Effector memory CD4-positive, alpha-beta T cell (primary cell): ENCODE results near the gene CROCC.

Experiments
- DNase-seq, 3 donors: peaks; one replicate each; pipeline ENCODE4 v3.0.0-alpha.2; 2020
- H3K27ac ChIP-seq: 2 replicates; pipeline ENCODE4 v1.7.0; 2013; ENCODE audit warnings: mild to moderate bottlenecking, low read length, moderate library complexity; ENCODE audit not compliant: insufficient read depth, poor library complexity, severe bottlenecking
- H3K27me3 ChIP-seq: replicated peaks from 2 replicates; pipeline ENCODE4 v1.7.0; 2013; ENCODE audit warnings: mild to moderate bottlenecking, low read length; ENCODE audit not compliant: insufficient read depth, control insufficient read depth, poor library complexity, severe bottlenecking
- H3K36me3 ChIP-seq: 2 replicates; pipeline ENCODE4 v1.7.0; 2013; ENCODE audit warnings: mild to moderate bottlenecking, low read length, moderate library complexity; ENCODE audit not compliant: control insufficient read depth, insufficient read depth
- H3K4me1 ChIP-seq: 2 replicates; pipeline ENCODE4 v1.7.0; 2013; ENCODE audit warnings: low read length, mild to moderate bottlenecking; ENCODE audit not compliant: control insufficient read depth, insufficient read depth, poor library complexity, severe bottlenecking
- H3K4me3 ChIP-seq: 2 replicates; pipeline ENCODE4 v1.7.0; 2013; ENCODE audit warnings: low read length, low read depth, mild to moderate bottlenecking; ENCODE audit not compliant: insufficient read depth, poor library complexity, severe bottlenecking
- H3K9me3 ChIP-seq: 2 replicates; pipeline ENCODE4 v1.7.0; 2013; ENCODE audit warnings: mild to moderate bottlenecking, low read length, moderate library complexity; ENCODE audit not compliant: control insufficient read depth

CROCC gene

DNA sequence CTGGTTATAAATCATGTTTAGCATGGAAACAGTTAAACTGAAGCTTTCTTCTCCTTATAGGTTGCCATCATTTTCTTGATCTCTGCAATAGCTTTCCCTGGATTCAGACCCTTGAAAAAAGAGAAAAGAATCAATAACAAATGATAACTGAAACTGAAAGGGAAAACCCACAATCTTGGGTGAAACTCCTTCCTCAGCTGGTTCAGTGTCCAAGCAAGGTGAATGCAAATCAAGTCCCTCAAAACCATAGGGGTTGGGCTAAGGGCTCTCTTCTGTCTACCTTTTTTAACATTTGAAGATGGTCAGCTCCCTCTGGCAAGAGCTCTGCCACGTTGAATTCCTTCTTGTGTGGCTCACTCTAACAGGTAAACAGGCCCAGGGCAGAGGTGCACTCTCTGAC, 97.1 kb downstream of the CROCC start:
- Histone ChIP-seq H3K9me3 (no peaks in the 10 kb centered on the region), H3K27ac (no peak overlapping the region), H3K36me3 (peaks cover 56% of the 10 kb centered on the region), H3K27me3 (no peaks in the 10 kb centered on the region), H3K4me3 (no peak overlapping the region), H3K4me1 (no peaks in the 10 kb centered on the region)
- DNase-seq, result no peak

- H3K4me1 ChIP-seq, result no peaks in the 10 kb centered on the region
- no peaks in the 10 kb centered on the region for H3K9me3 ChIP-seq
- no peaks in the 10 kb centered on the region for H3K27me3 ChIP-seq
- peaks cover 72% of the 10 kb centered on the region for H3K36me3 ChIP-seq
- DNase-seq, result no peak
- H3K27ac ChIP-seq, result no peak overlapping the region
- no peak overlapping the region for H3K4me3 ChIP-seq
These were observed 98.8 kb downstream of the CROCC start for GRCh38 chr1:17020502-17020901.

- H3K9me3 ChIP-seq, result no peaks in the 10 kb centered on the region
- H3K27me3 ChIP-seq, result no peaks in the 10 kb centered on the region
- no peak overlapping the region for H3K27ac ChIP-seq
- DNase-seq, result no peak
- H3K36me3 ChIP-seq, result peaks cover 86% of the 10 kb centered on the region
- H3K4me3 ChIP-seq, result no peak overlapping the region
- no peaks in the 10 kb centered on the region for H3K4me1 ChIP-seq
These were observed 100.2 kb downstream of the CROCC start for GRCh38 chr1:17021896-17022295.
